NCI-H1436 (cell line): ENCODE results near the gene DSE.

Experiments
- DNase-seq: peaks from one replicate; lab custom pipeline; 2025; lab: John Stamatoyannopoulos, UW

The DSE gene

DNA sequence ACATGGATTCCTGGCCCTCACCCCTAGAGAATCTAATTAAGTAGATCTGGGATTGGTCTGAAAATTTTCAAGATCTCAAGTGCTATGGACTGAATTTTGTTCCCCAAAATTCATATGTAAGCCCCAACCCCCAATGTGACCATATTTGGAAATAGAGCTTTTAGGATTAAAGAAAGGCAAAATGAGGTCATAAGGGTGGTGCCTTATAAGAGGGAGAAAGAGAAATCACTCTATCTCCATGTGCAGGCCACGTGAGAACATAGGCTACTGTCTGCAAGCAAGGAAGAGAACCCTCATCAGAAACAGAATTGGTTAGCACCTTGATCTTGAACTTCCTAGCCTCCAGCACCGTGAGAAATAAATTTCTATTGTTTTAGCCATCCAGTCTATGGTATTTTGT, 8.5 kb upstream of the DSE start:
- no peak for DNase-seq

GRCh38 chr6:116363759-116364158, 7.0 kb upstream of the DSE start:
- no peak for DNase-seq

- DNase-seq: no peak
Measured at GRCh38 chr6:116364321-116364720, 6.4 kb upstream of the DSE start.

DNA sequence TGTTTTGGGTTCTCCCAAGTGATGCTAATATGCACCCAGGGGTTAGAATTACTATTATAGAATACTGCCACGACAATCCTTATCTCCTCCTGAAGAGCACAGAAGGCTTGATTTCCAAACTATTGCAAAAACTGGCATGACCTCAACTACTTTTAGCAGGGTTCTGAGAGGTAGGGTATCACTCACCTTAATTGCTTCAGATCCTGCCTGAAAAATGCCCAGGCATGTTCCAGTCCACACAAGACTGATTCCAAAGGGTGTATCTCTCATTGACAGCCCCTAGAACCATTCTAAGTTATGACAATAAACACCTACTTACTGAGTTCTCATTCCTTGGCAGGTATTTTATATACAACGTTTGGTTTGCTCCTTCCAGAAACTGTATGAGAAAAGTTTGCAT, 5.0 kb upstream of the DSE start:
- DNase-seq: no peak

DNA sequence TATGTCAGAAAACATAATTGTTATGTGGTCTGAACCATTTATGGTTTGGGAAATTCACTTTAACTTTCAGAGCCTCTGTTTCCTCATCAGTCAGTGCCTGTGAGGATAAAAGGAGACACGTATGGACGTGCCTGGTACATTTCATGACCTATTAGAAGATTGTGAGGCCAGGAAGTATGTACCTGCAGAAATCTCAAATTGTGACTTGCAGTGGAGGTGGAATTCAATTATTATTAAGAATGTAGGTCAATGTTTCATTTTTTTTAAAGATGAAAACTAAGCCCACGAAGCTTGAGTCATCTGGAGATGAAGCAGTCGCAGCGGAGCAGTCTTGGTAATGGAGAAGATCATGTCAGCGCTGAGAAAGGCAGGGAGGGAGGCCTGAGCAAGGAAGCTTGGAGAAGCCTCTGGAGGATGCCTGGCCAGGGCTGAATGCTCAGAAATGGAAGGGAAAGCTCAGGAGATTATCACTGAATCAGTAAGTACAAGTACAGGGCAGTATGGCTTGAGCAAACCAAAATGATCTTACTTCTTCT, 3.9 kb upstream of the DSE start:
- DNase-seq: no peak

GRCh38 chr6:116369540-116369939, 1.2 kb upstream of the DSE start:
- DNase-seq: no peak

- no peak for DNase-seq
Measured at GRCh38 chr6:116369964-116370759, 585 bp upstream of the DSE start.

DNA sequence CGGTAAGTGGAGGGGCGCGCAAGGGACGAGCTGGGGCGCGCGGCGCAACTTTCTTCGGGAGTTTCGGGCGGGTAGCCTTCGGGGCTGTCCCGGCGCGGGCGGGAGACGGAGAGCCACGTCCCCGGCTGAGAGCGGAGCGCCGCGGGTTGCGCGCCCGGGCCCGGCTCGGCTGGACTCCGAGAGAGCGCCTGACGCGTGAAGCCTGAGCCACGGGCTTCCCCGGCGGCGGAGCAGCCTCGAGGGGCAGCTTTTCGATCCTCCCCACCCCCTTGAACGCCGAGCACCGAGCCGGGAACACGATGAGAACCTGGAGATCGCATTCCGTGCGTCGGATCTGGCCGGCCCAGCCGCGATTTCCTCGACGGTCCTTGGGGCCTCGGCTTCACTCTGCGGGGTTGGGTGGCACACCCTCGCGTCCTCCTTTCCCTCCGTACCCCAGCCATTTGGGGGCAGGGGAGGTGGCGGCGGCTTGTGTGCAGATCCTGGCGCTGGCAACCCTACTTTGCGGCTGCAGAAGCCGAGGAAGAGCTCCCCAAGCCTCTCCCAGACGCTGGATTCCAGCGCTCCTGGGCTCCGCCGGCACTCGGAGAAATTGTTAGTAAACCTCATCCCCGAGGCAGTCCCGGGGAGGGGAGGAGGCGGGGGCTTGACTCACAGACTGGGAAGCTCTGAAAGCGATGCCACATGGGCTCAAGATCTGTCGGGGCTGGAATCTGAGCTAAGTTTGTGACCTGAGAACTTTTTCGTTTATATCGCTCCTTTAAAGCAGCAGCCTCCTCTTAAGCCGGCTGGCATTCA, 572 bp downstream of the DSE start:
- no peak for DNase-seq

DNA sequence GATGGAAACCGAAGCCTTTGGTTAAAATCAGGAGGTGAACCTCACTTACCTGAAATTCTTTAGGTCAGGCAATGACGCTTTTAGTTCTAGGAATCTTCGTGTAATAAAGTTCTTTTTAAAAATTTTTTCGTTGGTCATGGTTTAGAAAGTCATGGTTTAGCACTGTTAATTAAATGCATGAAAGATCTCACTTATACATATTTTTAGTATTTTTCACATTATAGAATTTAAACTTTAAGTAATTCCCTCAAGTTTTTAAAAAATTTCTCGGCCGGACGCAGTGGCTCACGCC, 1.1 kb downstream of the DSE start:
- no peak for DNase-seq

- no peak for DNase-seq
Measured at GRCh38 chr6:116373300-116373699, 2.6 kb downstream of the DSE start.

- DNase-seq: no peak
Measured at GRCh38 chr6:116373940-116374339, 3.2 kb downstream of the DSE start.

DNA sequence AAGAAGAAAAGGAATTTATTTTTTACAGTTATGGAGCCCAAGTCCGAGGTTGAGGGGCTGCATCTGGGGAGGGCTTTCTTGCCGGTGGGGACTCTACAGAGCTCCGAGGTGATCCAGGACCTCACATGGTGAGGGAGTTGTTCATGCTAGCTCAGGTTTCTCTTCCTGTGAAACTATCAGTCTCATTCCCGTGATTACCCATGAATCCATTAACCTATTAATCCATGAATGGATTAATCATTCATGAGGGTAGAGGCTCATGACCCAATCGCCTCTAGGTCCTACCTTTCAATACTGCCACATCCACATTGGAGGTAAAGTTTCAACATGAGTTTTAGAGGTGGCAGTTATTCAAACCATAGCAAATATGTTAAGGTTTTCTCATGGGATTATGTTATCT, 3.8 kb downstream of the DSE start:
- no peak for DNase-seq

DNA sequence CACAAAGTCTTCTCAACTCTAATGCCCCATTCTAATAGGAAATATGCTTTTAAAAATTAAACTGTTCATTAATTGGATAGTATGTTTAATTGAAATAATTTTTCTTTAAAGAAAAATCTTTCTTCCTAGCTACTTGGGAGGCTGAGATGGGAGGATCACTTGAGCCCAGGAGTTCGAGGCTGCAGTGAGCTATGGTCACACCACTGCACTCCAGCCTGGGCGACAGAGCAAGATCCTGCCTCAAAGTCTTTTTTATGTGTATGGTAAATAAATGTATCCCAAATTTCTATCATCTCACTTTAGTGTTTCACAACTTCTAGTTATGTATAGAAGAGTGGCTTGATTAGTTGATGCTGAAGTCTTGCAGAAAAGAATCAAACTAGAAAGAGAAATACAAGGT, 4.5 kb downstream of the DSE start:
- no peak for DNase-seq

DNA sequence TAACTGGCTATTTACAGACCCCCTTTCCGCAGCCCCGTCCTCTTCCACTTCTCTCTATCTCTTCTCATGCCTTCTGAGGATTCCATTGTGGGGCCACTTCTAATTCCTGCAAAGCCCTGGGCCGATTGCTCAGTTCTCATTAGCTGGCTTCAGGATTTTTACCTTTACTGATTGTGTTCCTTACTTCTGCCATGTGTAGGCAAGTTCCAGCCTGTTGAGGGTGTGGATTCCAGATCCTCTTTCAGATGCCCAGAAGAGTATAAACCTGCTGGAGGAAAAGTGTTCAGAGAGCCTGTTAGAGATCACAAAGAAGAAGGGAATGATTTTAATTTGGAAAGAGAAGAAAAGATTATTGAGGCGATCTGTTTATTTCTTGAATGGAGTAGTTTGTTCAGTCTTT, 5.4 kb downstream of the DSE start:
- DNase-seq: no peak

DNA sequence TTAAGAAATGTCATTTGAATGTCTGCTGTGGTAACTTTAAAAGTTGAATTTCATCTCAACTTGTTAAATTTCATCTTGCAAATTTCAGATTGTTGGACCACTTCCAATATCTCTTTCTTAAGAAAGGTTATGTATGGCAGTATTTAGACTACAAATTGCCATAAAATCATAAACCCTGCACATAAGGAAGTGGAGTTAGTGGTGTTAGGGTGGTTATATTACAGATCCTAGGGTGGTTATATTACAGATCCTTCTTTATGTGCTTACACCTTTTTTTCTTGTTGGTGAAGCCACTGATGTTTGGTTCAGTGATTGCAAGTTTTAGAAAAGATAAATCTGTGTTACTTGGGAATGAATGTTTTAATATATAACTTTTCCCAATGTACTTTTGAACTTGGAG, 9.0 kb downstream of the DSE start:
- DNase-seq: no peak

DNA sequence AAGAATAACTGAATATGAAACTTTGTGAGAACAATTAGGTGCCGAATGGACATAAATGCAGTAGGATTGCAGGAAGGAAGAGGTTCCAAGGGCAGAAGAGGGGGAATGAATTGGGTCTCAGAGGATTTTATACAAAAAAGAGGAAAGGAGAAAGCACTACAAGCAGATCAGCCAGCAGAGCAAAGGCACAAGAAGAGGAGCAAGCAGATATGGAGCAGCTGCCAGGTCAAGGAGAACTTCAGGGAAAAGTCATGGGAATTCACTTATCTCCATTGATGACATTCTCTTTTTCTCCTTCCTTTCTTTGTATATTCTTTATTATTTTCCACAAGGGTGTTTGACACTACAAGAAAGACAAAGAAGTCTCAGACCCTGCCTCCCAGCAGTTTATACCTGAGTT, 9.6 kb downstream of the DSE start:
- DNase-seq: no peak

DNA sequence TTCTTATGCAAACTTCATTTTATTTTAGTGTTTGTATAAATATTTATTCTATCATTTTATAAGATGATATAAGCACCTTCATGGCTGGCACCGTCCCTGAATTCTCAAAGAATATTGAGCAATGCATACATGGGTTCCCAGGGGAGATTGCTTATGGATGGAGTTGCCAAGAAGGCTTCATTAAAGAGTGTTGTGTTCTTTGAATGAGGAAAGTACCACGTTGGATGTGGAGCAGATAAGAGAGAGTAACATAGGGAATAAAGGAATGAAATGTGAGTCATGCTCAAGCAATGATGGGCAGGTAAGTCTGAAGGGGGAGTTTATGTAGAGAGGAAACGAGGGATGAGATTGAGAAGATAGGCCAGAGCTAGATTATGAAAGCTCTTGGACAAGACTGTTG, 10.3 kb downstream of the DSE start:
- no peak for DNase-seq

- DNase-seq: no peak
Measured at GRCh38 chr6:116382587-116382986, 11.8 kb downstream of the DSE start.

- no peak for DNase-seq
Measured at GRCh38 chr6:116384727-116385458, 14.1 kb downstream of the DSE start.

GRCh38 chr6:116385459-116385802, 14.7 kb downstream of the DSE start:
- DNase-seq: no peak

GRCh38 chr6:116385921-116386320, 15.2 kb downstream of the DSE start:
- no peak for DNase-seq

DNA sequence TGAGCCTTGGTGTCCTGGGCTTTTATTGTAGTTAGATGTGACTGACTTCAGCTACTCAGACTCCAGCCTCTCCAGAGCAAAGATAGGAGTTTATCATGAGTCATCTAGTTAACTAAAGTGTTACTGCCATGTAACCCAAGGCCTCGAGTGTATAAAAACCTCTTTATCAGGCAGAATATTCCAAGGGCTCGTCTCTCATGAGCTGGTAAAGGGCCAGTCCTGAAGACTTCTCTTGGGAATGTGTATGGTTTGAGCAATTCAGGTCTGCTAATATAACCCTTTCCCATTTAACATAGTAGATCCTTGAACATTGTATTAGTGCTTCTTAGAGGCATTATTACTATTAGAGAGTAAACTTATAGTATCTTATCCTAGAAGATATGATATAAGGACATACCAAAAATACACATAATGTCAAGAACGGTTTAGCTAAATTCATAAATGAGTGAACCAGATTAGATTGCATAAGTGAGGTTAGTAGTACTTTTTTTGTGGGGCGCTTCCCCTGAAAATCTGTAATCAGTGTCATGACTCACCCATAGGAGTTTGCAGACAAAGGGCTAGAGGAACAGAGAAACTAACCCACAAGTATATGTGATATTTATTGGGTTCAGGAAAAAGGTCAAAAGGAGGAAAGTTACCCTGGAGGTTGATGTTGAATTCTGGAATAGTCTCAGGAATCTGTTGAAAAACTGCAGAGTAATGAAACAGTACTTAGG, 16.0 kb downstream of the DSE start:
- no peak for DNase-seq
